ENCODE results near the gene ERGIC1. TPM values are rescaled to one million over a fixed set of nuclear protein-coding genes. Genes with fewer than 3 reads are reported as not detected.

Gene ERGIC1
- total and polyA plus RNA-seq, 2 of the 13 experiments (the other 11 are each of a cell fraction or from before 2014, with no cell fraction given), result 78.5 to 184 TPM

- TF ChIP-seq TSC22D2 (CRISPR knock-in tag; IDR thresholded peaks at IDR 0.05; ENCODE audit: borderline replicate concordance), result no peak
Observed at GRCh38 chr5:172905346-172906140, 71.5 kb downstream of the ERGIC1 start (continued).

DNA sequence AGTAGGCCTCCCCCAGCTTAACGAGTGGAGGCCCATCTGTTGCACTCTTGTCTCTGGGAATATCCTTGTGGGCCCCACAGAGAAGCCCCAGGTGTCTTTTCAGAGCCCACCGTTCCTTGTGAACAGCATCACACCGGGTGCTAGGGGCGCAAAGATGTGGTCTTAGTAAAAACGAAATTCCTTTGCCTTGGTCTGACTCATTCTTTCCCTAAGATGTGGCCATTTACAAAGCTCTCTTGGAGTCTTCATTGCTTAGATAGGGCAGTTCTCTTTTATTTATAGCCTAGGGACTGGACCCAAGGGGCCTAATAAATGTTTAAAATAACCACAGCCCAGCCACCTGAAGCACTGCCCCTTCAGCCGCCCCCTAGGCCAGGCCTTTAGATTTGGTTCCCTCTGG, 72.4 kb downstream of the ERGIC1 start:
- TF ChIP-seq ZBTB8A (CRISPR knock-in tag; IDR thresholded peaks at IDR 0.05; ENCODE audit: borderline replicate concordance, low read depth) (no peak), GPN1 (CRISPR knock-in tag; IDR thresholded peaks at IDR 0.05; ENCODE audit: borderline replicate concordance) (no peak), ARHGAP35 (CRISPR knock-in tag; IDR thresholded peaks at IDR 0.05; ENCODE audit: borderline replicate concordance) (no peak), AKAP8 (CRISPR knock-in tag; IDR thresholded peaks at IDR 0.05) (no peak), FOXK2 (IDR thresholded peaks at IDR 0.05) (no peak), ZNF513 (CRISPR knock-in tag; conservative IDR thresholded peaks at IDR 0.05) (no peak), ARNTL (CRISPR knock-in tag; IDR thresholded peaks at IDR 0.05) (no peak)
- TF ChIP-seq, protein P1, sequence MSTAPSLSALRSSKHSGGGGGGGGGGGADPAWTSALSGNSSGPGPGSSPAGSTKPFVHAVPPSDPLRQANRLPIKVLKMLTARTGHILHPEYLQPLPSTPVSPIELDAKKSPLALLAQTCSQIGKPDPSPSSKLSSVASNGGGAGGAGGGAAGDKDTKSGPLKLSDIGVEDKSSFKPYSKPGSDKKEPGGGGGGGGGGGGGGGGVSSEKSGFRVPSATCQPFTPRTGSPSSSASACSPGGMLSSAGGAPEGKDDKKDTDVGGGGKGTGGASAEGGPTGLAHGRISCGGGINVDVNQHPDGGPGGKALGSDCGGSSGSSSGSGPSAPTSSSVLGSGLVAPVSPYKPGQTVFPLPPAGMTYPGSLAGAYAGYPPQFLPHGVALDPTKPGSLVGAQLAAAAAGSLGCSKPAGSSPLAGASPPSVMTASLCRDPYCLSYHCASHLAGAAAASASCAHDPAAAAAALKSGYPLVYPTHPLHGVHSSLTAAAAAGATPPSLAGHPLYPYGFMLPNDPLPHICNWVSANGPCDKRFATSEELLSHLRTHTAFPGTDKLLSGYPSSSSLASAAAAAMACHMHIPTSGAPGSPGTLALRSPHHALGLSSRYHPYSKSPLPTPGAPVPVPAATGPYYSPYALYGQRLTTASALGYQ (CRISPR knock-in tag; IDR thresholded peaks at IDR 0.05), result no peak
- POLR2A ChIA-PET, result interaction anchor here (1.0 to 8.6 kb wide), 2 partner anchors 134 to 136 kb away, joined by 5 to 31 read pairs; partner anchors contain the start of gene DUSP1
- peaks cover 36% of the 10 kb centered on the region for H3K4me1 ChIP-seq (ENCODE audit: insufficient read depth, low read length)
- CTCF ChIA-PET (ENCODE audit: low intra/inter-chr PET ratio, low total read pairs), result no interaction called here
- H3K4me3 ChIP-seq (replicated peaks in 1 of 3; ENCODE audit: insufficient read depth in 1 of 3, low read depth in 2 of 3, low read length in 3 of 3), result no peak overlapping the region
- intact Hi-C loops (cut with micrococcal nuclease; ENCODE audit: unreplicated experiment) (no loop called here), in situ Hi-C loops (cut with HindIII; ENCODE audit: extremely low pct_ligation_motif_present, low pct_unique_long_range_greater_than_20kb) (no loop called here)
- no peak overlapping the region for H3K9ac ChIP-seq (ENCODE audit: insufficient read depth, low read depth, low read length)
- 97% methylated on average over 6 of the region's 6 CpGs for WGBS (ENCODE audit: low lambda C conversion rate)
- no peak overlapping the region for H3K4me2 ChIP-seq (ENCODE audit: low read depth, low read length)
- H3K36me3 ChIP-seq (replicated peaks in 1 of 2; ENCODE audit: control insufficient read depth in 1 of 2, insufficient read depth in 2 of 2, low read length in 2 of 2), result peaks cover 16 to 23% of the 10 kb centered on the region in 2 experiments
- H3K79me2 ChIP-seq (ENCODE audit: insufficient read depth, low read length), result no peaks in the 10 kb centered on the region
- FAIRE-seq, result no peak
- no peak for ATAC-seq
- no peak overlapping the region for H2AFZ ChIP-seq (ENCODE audit: low read length)
- H4K20me1 ChIP-seq (ENCODE audit: insufficient read depth, low read length), result no peaks in the 10 kb centered on the region
- no peak overlapping the region for H3K27ac ChIP-seq (ENCODE audit: extremely low read length, insufficient read depth, low read length)
- no TSS peak for BruUV-seq (replicated peaks)
- no peaks in the 10 kb centered on the region for H3K9me3 ChIP-seq (ENCODE audit: low read length)
- H3K27me3 ChIP-seq (ENCODE audit: control insufficient read depth in 1 of 2, insufficient read depth in 2 of 2, low read length in 2 of 2), result no peaks in the 10 kb centered on the region
- no peak for DNase-seq (ENCODE audit: low spot score)
